Middle frontal gyrus (tissue), 1 donor: ENCODE measurements around the gene PCED1A.

Source experiments
- DNase-seq: peaks from one replicate; pipeline ENCODE4 v3.0.0-alpha.2; 2015; ENCODE audit warnings: low spot score; ENCODE audit errors: extremely low spot score

The PCED1A gene

GRCh38 chr20:2804852-2805688 is 35.4 kb downstream of the PCED1A start:
- DNase-seq = no peak

GRCh38 chr20:2804041-2804828 is 36.2 kb downstream of the PCED1A start:
- DNase-seq = no peak

DNA sequence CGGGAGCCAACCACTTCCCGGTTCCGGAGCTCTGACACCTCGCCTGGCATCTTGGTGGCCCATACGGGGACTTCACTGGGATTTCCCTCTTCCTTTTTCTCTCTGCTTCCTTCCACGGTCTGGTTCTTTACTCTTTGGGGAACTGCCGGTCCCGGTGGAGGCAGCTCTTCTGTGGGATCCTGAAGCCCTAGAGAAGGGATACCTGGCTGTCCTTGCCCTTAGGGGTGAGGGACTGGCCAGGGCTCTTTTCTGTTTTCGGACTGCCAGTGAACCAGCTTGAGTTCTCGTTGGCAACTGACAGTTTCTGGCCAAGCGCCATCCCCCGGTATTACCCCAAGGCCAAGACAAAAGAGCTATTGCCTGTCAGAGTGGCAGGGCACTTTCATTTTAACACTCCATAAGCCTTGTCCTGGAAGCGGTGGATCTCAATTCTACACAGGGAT is 39.1 kb downstream of the PCED1A start:
- DNase-seq = no peak

DNA sequence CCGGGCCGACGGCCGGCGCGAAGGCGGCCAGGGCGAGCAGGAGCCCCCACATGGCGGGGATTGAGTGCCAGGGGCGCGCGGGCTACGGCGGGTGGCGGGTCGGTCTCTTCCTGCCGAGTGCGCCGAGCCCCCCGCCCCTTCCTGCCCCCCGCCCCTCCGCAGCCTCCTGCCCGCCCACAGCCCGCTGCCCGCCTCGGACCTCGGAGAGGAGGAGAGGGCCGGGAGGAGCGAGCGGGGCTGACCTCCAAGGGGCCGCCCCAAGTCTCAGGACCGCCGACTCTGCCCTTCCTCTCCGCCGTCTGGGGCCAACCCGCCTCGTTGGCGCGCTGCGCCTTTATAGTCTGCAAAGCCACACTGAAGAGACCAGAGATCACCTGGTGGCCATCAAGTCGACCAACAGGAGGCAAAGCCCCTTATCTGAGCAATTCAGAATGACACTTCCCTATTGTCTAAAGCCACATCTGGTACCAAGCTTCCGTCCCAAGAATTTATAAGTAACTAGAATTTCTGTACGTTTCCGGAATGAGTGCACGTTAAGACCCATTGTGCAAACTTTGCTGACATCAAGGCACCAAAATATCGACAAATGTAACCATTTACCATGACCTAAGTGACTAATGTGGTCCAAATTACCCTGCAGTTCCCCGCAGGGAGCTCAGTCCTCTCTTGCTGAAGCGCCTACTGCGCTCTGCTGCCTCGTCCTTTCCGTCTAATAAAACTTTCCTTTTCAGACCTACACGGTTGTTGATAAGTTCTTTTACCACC is 39.8 kb downstream of the PCED1A start, which contains the start of gene CPXM1:
Gene CPXM1 (minus strand): TSS at position 107 of the 765 bp plus-strand sequence. CDS start 55 bp downstream, at position 52.
- DNase-seq = no peak

GRCh38 chr20:2799688-2800520 is 40.6 kb downstream of the PCED1A start:
- no peak for DNase-seq

- DNase-seq = no peak
Observed at GRCh38 chr20:2799271-2799670, 41.2 kb downstream of the PCED1A start.

DNA sequence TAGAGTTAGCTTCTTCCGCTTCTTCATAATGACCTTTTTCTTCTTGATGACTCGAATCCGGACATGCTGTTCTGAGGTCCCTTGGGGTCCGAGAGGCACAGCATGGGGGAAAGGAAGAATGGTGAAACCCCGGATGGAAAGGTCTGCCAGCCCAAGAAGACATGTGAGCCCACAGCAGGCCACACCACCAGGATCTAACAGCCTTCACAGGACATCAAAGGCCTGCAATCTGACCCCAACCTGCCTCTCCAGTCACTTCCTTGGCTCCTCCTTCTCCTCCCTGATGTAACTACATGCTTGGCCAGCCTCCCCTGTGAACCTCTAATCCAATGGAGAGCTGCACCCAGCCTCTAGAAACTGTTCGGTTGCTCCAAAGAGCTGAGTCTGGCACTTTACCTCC is 41.6 kb downstream of the PCED1A start:
- no peak for DNase-seq

- DNase-seq = no peak
Observed at GRCh38 chr20:2798095-2798805, 42.2 kb downstream of the PCED1A start.

GRCh38 chr20:2797136-2797983 is 43.1 kb downstream of the PCED1A start:
- DNase-seq = no peak

- DNase-seq = no peak
Observed at GRCh38 chr20:2796011-2796660, 44.3 kb downstream of the PCED1A start.

DNA sequence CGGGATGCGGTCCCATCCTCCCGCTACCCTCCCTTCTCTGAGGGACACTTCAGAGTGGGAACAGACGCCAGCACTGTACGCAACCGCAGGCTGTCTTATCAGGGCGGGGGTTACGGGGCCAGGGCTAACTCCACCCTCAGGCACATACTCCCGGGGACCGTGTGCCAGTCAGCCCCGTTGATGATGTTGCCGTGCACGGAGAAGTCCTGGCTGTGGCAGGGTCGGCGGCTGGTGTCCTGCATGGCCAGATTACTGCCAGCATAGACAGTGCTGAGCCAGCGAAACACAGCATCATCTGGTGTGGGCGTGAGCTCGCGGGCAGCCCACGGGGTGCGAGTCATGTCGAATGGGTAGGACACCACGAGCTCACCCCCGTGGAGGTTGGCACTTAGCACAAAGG is 45.0 kb downstream of the PCED1A start:
- DNase-seq = no peak

- DNase-seq = no peak
Observed at GRCh38 chr20:2794866-2795447, 45.5 kb downstream of the PCED1A start.

DNA sequence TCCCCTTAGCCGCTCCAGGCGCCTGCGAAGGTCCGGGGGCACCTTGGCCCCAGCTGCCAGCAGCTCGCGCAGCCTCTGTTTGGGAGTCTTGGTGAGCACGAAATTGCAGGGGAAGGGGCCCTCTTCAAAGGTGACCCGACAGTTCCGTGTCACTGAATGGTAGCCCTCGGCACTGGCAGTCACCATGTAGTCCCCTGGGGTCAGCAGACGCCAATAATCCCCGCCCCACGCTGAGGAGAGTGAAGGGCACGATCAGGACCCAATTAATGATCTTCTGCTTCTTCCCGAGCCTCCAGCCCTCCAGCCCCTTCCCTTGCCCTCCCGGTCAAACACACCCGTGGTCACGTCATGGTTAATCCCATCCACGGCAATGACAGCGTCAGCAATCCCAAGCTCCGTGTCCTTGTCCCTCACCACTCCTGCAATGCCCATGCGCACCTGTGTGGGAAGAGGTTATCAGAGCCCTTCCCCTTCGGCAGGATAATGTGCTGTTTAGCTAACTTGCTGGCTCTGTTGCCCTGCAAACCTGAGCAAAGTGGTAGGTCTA is 46.2 kb downstream of the PCED1A start:
- DNase-seq = no peak

GRCh38 chr20:2793471-2793870 is 47.0 kb downstream of the PCED1A start:
- no peak for DNase-seq
